Activated T-cell treated with anti-CD3 and anti-CD28 coated beads, Interleukin-2, amount 50 U/mL, for 1 hour (primary cell): ENCODE data around the gene SBK3.
"Not testable (repeated sequence)": the region's sequence is repeated elsewhere in the genome, so short reads cannot be mapped to it uniquely, and the experiment has no call there.

Source experiments
- DNase-seq: peaks from one replicate; pipeline ENCODE4 v3.0.0-alpha.2; 2020

SBK3 gene

GRCh38 chr19:55573929-55574328 lies 28.6 kb upstream of the SBK3 start:
- DNase-seq = not testable (repeated sequence)

GRCh38 chr19:55569477-55569876 lies 24.1 kb upstream of the SBK3 start:
- DNase-seq = not testable (repeated sequence)

- no peak for DNase-seq
Measured at GRCh38 chr19:55567708-55568328, 22.5 kb upstream of the SBK3 start.

GRCh38 chr19:55566823-55567222 lies 21.5 kb upstream of the SBK3 start:
- DNase-seq = no peak

GRCh38 chr19:55563261-55563690 lies 17.9 kb upstream of the SBK3 start:
- no peak for DNase-seq

- no peak for DNase-seq
Measured at GRCh38 chr19:55559684-55560083, 14.3 kb upstream of the SBK3 start.

GRCh38 chr19:55554741-55555152 lies 9.4 kb upstream of the SBK3 start:
- DNase-seq = no peak

GRCh38 chr19:55554302-55554701 lies 9.0 kb upstream of the SBK3 start:
- no peak for DNase-seq

GRCh38 chr19:55553217-55554182 lies 8.2 kb upstream of the SBK3 start:
- no peak for DNase-seq

- no peak for DNase-seq
Measured at GRCh38 chr19:55552620-55553019, 7.3 kb upstream of the SBK3 start.

- no peak for DNase-seq
Measured at GRCh38 chr19:55552206-55552605, 6.9 kb upstream of the SBK3 start.

GRCh38 chr19:55550321-55550650 lies 4.9 kb upstream of the SBK3 start:
- no peak for DNase-seq

- DNase-seq = no peak
Measured at GRCh38 chr19:55549500-55550320, 4.4 kb upstream of the SBK3 start.

- DNase-seq = no peak
Measured at GRCh38 chr19:55546822-55547614, 1.7 kb upstream of the SBK3 start.

- no peak for DNase-seq
Measured at GRCh38 chr19:55546011-55546410, 668 bp upstream of the SBK3 start.

GRCh38 chr19:55544776-55545439 lies 435 bp downstream of the SBK3 start:
- no peak for DNase-seq

GRCh38 chr19:55544014-55544413 lies 1.3 kb downstream of the SBK3 start:
- DNase-seq = no peak

- DNase-seq = no peak
Measured at GRCh38 chr19:55543567-55543966, 1.8 kb downstream of the SBK3 start.

GRCh38 chr19:55542292-55542855 lies 3.0 kb downstream of the SBK3 start:
- DNase-seq = no peak

- no peak for DNase-seq
Measured at GRCh38 chr19:55541091-55541490, 4.3 kb downstream of the SBK3 start.

- DNase-seq = no peak
Measured at GRCh38 chr19:55540619-55541018, 4.7 kb downstream of the SBK3 start.
